GM23338 (cell line): Measurements from ENCODE around the gene RTN4RL1. TPM values are rescaled to one million over a fixed set of nuclear protein-coding genes. Genes with fewer than 3 reads are reported as not detected.

Source experiments
- ATAC-seq: fragments of 200-7000 bp; cut with Tn5 transposase; 3 replicates; pipeline ENCODE4 v1.9.1; 2020
- DNase-seq: peaks from one replicate; pipeline ENCODE4 v3.0.0-alpha.2; 2015; ENCODE audit warnings: low spot score
- H2AFZ ChIP-seq: fragments of 200-600 bp; sonication (generic); 2 replicates; pipeline ENCODE4 v1.8.0; 2016; ENCODE audit warnings: antibody characterized with exemption, mild to moderate bottlenecking, moderate library complexity
- H3F3A ChIP-seq: fragments of 200-600 bp; sonication (generic); replicated peaks from 2 replicates; pipeline ENCODE4 v1.8.0; 2017; ENCODE audit warnings: antibody characterized with exemption, mixed run types, low read depth
- H3K27ac ChIP-seq: fragments of 200-600 bp; sonication (generic); 2 replicates; pipeline ENCODE4 v1.6.1; 2016; ENCODE audit warnings: low read depth
- H3K27me3 ChIP-seq: fragments of 200-600 bp; sonication (generic); 2 replicates; pipeline ENCODE4 v1.8.0; 2016; ENCODE audit warnings: mild to moderate bottlenecking, mixed run types, moderate library complexity; ENCODE audit not compliant: insufficient read depth
- H3K36me3 ChIP-seq: fragments of 200-600 bp; sonication (generic); 2 replicates; pipeline ENCODE4 v1.8.0; 2016; ENCODE audit warnings: mild to moderate bottlenecking; ENCODE audit not compliant: insufficient read depth
- H3K4me1 ChIP-seq: fragments of 200-600 bp; sonication (generic); 2 replicates; pipeline ENCODE4 v1.8.0; 2016; ENCODE audit warnings: mild to moderate bottlenecking, moderate library complexity; ENCODE audit not compliant: insufficient read depth
- H3K4me2 ChIP-seq: fragments of 200-600 bp; sonication (generic); 2 replicates; pipeline ENCODE4 v1.7.1; 2017; ENCODE audit warnings: mixed run types
- H3K4me3 ChIP-seq: fragments of 200-600 bp; sonication (generic); 2 replicates; pipeline ENCODE4 v1.6.1; 2016; ENCODE audit warnings: mixed run types
- H3K79me2 ChIP-seq: fragments of 200-600 bp; sonication (generic); replicated peaks from 2 replicates; pipeline ENCODE4 v1.8.0; 2017; ENCODE audit warnings: mild to moderate bottlenecking; ENCODE audit not compliant: insufficient read depth
- H3K9me2 ChIP-seq: fragments of 200-600 bp; sonication (generic); 2 replicates; pipeline ENCODE4 v1.8.0; 2017; ENCODE audit not compliant: insufficient read depth
- H4K20me1 ChIP-seq: fragments of 200-600 bp; sonication (generic); replicated peaks from 2 replicates; pipeline ENCODE4 v1.8.0; 2017; ENCODE audit warnings: mild to moderate bottlenecking; ENCODE audit not compliant: insufficient read depth
- H3K27ac Mint-ChIP-seq: 2 replicates; pipeline ENCODE4 v1.8.0; 2020; ENCODE audit warnings: inconsistent platforms, mild to moderate bottlenecking, moderate library complexity, mixed read lengths
- H3K27me3 Mint-ChIP-seq: 3 replicates; pipeline ENCODE4 v1.8.0; 2022; ENCODE audit warnings: low read depth, mild to moderate bottlenecking, moderate library complexity, mixed read lengths, inconsistent platforms; ENCODE audit not compliant: insufficient read depth, poor library complexity
- H3K36me3 Mint-ChIP-seq: 3 replicates; pipeline ENCODE4 v1.8.0; 2021; ENCODE audit warnings: low read depth, mild to moderate bottlenecking, inconsistent platforms, moderate library complexity, mixed read lengths
- H3K4me1 Mint-ChIP-seq: 3 replicates; pipeline ENCODE4 v1.8.0; 2020; ENCODE audit warnings: mild to moderate bottlenecking, inconsistent platforms, mixed read lengths
- H3K4me3 Mint-ChIP-seq: 3 replicates; pipeline ENCODE4 v1.8.0; 2021; ENCODE audit warnings: moderate library complexity, mild to moderate bottlenecking, inconsistent platforms, mixed read lengths
- H3K9me3 Mint-ChIP-seq: 3 replicates; pipeline ENCODE4 v1.8.0; 2020; ENCODE audit warnings: moderate library complexity, mild to moderate bottlenecking, inconsistent platforms, mixed read lengths
- CREB1 ChIP-seq: fragments of 250-450 bp; sonication (Bioruptor Pico); IDR thresholded peaks from 2 replicates; pipeline ENCODE4 v1.5.0; 2020; ENCODE audit warnings: low read depth, mild to moderate bottlenecking, moderate library complexity
- EZH2 ChIP-seq: fragments of 200-600 bp; sonication (generic); IDR thresholded peaks from one replicate; pipeline ENCODE4 v1.8.0; 2017; ENCODE audit warnings: antibody characterized with exemption, mild to moderate bottlenecking, low read depth; ENCODE audit not compliant: unreplicated experiment
- EZH2phosphoT487 ChIP-seq: fragments of 200-600 bp; sonication (generic); IDR thresholded peaks from one replicate; pipeline ENCODE4 v1.8.1; 2018; ENCODE audit warnings: antibody characterized with exemption; ENCODE audit not compliant: unreplicated experiment
- NANOG ChIP-seq: IDR thresholded peaks from 2 replicates; pipeline ENCODE4 v1.6.1; 2016; ENCODE audit warnings: antibody characterized with exemption, borderline replicate concordance
- POLR2AphosphoS5 ChIP-seq: IDR thresholded peaks from 2 replicates; pipeline ENCODE4 v1.6.1; 2016; ENCODE audit warnings: antibody characterized with exemption, low read depth
- STAT1 ChIP-seq: IDR thresholded peaks from one replicate; pipeline ENCODE4 v1.6.1; 2016; ENCODE audit warnings: antibody characterized with exemption; ENCODE audit not compliant: unreplicated experiment
- ZNF114 ChIP-seq: fragments of 250-450 bp; sonication (Bioruptor Pico); IDR thresholded peaks from 2 replicates; pipeline ENCODE4 v1.5.0; 2020; ENCODE audit warnings: mild to moderate bottlenecking, moderate library complexity
- ZNF331 ChIP-seq: fragments of 250-450 bp; sonication (Bioruptor Pico); IDR thresholded peaks from 2 replicates; pipeline ENCODE4 v1.5.0; 2020; ENCODE audit warnings: low read depth, mild to moderate bottlenecking, moderate library complexity
- polyA plus RNA-seq: library from polyadenylated mRNA; unstranded; fragments of >200 nt; fragmentation: Nextera tagmentation; extraction: Ambion mirVana; gene quantifications from 2 replicates; pipeline ENCODE4 v1.2.1, GENCODE V29; 2016
- total RNA-seq: library from RNA; depleted of rRNA; stranded (reverse); fragments of >200 nt; shearing (Covaris generic); gene quantifications from 2 replicates; pipeline ENCODE4 v1.2.3, GENCODE V29; 2014
- TF ChIP-seq, protein P1 (sequence below): IDR thresholded peaks from one replicate; pipeline ENCODE4 v1.6.1; 2018; ENCODE audit warnings: antibody characterized with exemption; ENCODE audit not compliant: unreplicated experiment
- TF ChIP-seq, protein P2 (sequence below), 2 experiments: fragments of 200-600 bp in 1 of 2; sonication (generic) in 1 of 2; conservative IDR thresholded peaks; 2 replicates each; pipeline versions ENCODE4 v1.5.1 to v1.6.1; 2016 to 2017; ENCODE audit warnings: antibody characterized with exemption in 2 of 2, low read depth in 2 of 2, mild to moderate bottlenecking in 2 of 2, moderate library complexity in 1 of 2
- TF ChIP-seq, protein P3 (sequence below): IDR thresholded peaks from 2 replicates; pipeline ENCODE4 v1.6.1; 2016; ENCODE audit warnings: antibody characterized with exemption

The RTN4RL1 gene
- total and polyA plus RNA-seq, 2 experiments from 2014 or later = 0.17 TPM; not detected in 1

DNA sequence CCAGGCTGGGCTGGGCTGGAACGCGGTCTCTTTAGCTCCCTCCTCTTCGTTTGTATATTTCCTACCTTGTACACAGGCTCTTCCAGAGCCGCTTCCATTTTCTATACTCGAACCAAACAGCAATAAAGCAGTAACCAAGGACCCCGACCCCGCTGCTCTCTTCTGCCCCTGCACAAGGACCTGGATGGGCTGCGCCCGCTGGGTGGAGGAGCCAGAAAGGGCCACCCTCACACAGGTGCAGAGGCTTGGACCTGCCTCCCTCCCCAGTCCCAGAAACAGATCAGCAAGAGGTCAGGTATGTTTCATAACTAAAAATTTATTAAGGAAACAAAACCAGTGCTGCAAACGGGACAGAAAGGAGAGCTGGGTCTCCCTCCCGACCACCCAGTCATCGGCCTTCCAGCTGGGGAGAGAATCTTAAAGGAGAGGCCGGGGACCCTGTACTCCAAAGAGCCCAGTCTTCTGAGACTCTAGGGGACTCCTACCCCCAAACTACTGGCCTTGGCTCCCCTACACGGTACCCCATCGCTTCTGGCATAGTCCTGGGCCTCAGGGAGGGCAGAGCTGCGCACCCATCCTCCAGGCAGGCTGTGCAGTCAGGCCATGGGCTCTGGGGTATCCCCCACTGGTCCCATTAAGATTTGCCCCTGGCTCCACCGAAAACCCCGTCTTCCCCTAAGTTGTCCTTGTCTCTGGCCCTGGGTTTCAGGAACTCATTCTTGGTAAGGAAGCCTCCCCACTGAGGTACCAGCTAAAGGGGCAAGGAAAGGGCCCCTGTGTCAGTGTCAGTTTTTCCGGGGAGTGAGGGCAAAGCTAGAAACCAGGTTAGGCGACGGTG lies 34.6 kb upstream of the RTN4RL1 start:
- Histone ChIP-seq H3K9me2 (no peaks in the 10 kb centered on the region), H3F3A (0 out of 2 replicates have a peak, but pooled peaks cover 10% of the 10 kb centered on the region), H3K36me3 (no peaks in the 10 kb centered on the region), H3K27ac (no peak overlapping the region), H3K79me2 (no peaks in the 10 kb centered on the region), H3K4me2 (peak overlapping the region; percentile 73), H3K4me3 (peak overlapping the region; percentile 49), H4K20me1 (no peaks in the 10 kb centered on the region; the same call in 1 of the 2 replicates), H2AFZ (no peak overlapping the region), H3K4me1 (peaks cover 28% of the 10 kb centered on the region), H3K27me3 (peaks cover 62% of the 10 kb centered on the region)
- peak overlapping the region; percentile 54 for H3K4me3 Mint-ChIP-seq
- peaks cover 61% of the 10 kb centered on the region for H3K27me3 Mint-ChIP-seq
- TF ChIP-seq, protein P1, sequence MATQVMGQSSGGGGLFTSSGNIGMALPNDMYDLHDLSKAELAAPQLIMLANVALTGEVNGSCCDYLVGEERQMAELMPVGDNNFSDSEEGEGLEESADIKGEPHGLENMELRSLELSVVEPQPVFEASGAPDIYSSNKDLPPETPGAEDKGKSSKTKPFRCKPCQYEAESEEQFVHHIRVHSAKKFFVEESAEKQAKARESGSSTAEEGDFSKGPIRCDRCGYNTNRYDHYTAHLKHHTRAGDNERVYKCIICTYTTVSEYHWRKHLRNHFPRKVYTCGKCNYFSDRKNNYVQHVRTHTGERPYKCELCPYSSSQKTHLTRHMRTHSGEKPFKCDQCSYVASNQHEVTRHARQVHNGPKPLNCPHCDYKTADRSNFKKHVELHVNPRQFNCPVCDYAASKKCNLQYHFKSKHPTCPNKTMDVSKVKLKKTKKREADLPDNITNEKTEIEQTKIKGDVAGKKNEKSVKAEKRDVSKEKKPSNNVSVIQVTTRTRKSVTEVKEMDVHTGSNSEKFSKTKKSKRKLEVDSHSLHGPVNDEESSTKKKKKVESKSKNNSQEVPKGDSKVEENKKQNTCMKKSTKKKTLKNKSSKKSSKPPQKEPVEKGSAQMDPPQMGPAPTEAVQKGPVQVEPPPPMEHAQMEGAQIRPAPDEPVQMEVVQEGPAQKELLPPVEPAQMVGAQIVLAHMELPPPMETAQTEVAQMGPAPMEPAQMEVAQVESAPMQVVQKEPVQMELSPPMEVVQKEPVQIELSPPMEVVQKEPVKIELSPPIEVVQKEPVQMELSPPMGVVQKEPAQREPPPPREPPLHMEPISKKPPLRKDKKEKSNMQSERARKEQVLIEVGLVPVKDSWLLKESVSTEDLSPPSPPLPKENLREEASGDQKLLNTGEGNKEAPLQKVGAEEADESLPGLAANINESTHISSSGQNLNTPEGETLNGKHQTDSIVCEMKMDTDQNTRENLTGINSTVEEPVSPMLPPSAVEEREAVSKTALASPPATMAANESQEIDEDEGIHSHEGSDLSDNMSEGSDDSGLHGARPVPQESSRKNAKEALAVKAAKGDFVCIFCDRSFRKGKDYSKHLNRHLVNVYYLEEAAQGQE = no peak
- peak; percentile 23 for TF ChIP-seq EZH2
- no peak for DNase-seq
- H3K9me3 Mint-ChIP-seq = no peaks in the 10 kb centered on the region
- peaks cover 38% of the 10 kb centered on the region for H3K4me1 Mint-ChIP-seq
- no peak overlapping the region for H3K27ac Mint-ChIP-seq
- peaks cover 9% of the 10 kb centered on the region for H3K36me3 Mint-ChIP-seq
- no peak for ATAC-seq

DNA sequence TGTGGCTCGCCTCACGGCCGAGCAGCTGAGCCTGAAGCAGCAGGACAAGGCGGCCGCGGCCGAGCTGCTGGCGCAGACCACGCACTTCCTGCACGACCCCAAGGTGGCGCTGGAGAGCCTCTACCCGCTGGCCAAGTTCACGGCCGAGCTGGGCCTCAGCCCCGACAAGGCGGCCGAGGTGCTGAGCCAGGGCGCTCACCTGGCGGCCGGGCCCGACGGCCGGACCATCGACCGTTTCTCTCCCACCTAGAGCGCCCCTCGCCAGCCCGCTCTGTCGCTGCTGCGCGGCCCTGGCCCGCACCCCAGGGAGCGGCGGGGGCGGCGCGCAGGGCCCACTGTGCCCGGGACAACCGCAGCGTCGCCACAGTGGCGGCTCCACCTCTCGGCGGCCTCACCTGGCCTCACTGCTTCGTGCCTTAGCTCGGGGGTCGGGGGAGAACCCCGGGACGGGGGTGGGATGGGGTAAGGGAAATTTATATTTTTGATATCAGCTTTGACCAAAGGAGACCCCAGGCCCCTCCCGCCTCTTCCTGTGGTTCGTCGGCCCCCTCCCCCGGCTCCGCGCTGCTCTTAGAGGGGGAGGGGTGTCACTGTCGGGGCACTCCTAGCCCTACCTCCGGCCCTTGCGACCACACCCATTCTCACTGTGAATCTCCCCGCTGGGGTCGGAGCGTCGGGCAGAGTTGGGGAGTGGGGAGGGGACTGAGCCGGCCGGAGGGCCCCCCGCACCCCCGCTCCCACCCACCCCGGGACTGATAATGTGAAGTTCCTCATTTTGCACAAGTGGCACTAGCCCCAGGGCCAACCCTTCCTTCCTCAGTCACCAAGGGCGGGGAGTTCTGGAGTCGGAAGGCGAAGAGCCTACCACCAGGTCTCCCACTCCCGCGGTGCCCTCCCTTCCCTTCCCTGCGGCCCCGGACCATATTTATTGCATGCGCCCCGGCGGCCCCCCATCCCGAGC lies 33.7 kb upstream of the RTN4RL1 start:
- Histone ChIP-seq H3K27ac (no peak overlapping the region), H3K79me2 (no peaks in the 10 kb centered on the region), H3K4me3 (peak overlapping the region; percentile 49), H3K4me1 (peaks cover 31% of the 10 kb centered on the region), H3K4me2 (peak overlapping the region; percentile 73), H3K36me3 (no peaks in the 10 kb centered on the region), H3F3A (0 out of 2 replicates have a peak, but pooled peaks cover 10% of the 10 kb centered on the region), H3K9me2 (no peaks in the 10 kb centered on the region), H3K27me3 (peaks cover 71% of the 10 kb centered on the region), H2AFZ (no peak overlapping the region), H4K20me1 (no peaks in the 10 kb centered on the region; the same call in 1 of the 2 replicates)
- Mint-ChIP-seq H3K4me1 (peaks cover 31% of the 10 kb centered on the region), H3K27me3 (peaks cover 69% of the 10 kb centered on the region), H3K36me3 (peaks cover 7% of the 10 kb centered on the region), H3K4me3 (peak overlapping the region; percentile 54), H3K9me3 (no peaks in the 10 kb centered on the region), H3K27ac (no peak overlapping the region)
- DNase-seq (peak; percentile 82), ATAC-seq (peak; percentile 28)
- TF ChIP-seq STAT1 = no peak
- TF ChIP-seq, protein P2, sequence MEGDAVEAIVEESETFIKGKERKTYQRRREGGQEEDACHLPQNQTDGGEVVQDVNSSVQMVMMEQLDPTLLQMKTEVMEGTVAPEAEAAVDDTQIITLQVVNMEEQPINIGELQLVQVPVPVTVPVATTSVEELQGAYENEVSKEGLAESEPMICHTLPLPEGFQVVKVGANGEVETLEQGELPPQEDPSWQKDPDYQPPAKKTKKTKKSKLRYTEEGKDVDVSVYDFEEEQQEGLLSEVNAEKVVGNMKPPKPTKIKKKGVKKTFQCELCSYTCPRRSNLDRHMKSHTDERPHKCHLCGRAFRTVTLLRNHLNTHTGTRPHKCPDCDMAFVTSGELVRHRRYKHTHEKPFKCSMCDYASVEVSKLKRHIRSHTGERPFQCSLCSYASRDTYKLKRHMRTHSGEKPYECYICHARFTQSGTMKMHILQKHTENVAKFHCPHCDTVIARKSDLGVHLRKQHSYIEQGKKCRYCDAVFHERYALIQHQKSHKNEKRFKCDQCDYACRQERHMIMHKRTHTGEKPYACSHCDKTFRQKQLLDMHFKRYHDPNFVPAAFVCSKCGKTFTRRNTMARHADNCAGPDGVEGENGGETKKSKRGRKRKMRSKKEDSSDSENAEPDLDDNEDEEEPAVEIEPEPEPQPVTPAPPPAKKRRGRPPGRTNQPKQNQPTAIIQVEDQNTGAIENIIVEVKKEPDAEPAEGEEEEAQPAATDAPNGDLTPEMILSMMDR (conservative IDR thresholded peaks at IDR 0.05; ENCODE audit: low read depth in 2 of 2) = peak; percentile 64 to 83
- TF ChIP-seq NANOG = no peak
- no peak for TF ChIP-seq EZH2phosphoT487
- TF ChIP-seq ZNF331 = peak; percentile 41; the same call in 1 of the 2 replicates
- TF ChIP-seq, protein P3, sequence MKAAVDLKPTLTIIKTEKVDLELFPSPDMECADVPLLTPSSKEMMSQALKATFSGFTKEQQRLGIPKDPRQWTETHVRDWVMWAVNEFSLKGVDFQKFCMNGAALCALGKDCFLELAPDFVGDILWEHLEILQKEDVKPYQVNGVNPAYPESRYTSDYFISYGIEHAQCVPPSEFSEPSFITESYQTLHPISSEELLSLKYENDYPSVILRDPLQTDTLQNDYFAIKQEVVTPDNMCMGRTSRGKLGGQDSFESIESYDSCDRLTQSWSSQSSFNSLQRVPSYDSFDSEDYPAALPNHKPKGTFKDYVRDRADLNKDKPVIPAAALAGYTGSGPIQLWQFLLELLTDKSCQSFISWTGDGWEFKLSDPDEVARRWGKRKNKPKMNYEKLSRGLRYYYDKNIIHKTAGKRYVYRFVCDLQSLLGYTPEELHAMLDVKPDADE = no peak
- TF ChIP-seq ZNF114 = no peak
- 0 out of 2 replicates have a peak, but pooled peaks have one; percentile 27 for TF ChIP-seq POLR2AphosphoS5
- TF ChIP-seq CREB1 (CRISPR knock-in tag) = peak; percentile 45; the same call in 1 of the 2 replicates
- TF ChIP-seq, protein P1 = no peak
